Epithelial cell of esophagus (primary cell): ENCODE data around the gene CYP1A2.
"Not testable (repeated sequence)": the region's sequence is repeated elsewhere in the genome, so short reads cannot be mapped to it uniquely, and the experiment has no call there.

Source experiments
- DNase-seq: peaks from one replicate; pipeline ENCODE4 v3.0.0; 2010; ENCODE audit warnings: low read depth
- H3K4me3 ChIP-seq: 2 replicates; pipeline ENCODE4 v1.5.1; 2011; ENCODE audit warnings: mild to moderate bottlenecking, low read length, control low read depth
- CTCF ChIP-seq: IDR thresholded peaks from 2 replicates; pipeline ENCODE4 v1.5.1; 2011; ENCODE audit warnings: low read depth, mild to moderate bottlenecking, low read length, control low read depth, inconsistent platforms; ENCODE audit not compliant: insufficient read depth; ENCODE audit errors: missing control alignments

The CYP1A2 gene

GRCh38 chr15:74785194-74786032 is 36.8 kb downstream of the CYP1A2 start:
- no peak overlapping the region for H3K4me3 ChIP-seq
- TF ChIP-seq CTCF: no peak
- no peak for DNase-seq

- H3K4me3 ChIP-seq, DNase-seq: not testable (repeated sequence)
Measured at GRCh38 chr15:74786081-74786480, 37.4 kb downstream of the CYP1A2 start.

- TF ChIP-seq CTCF: no peak
- no peak overlapping the region for H3K4me3 ChIP-seq
- no peak for DNase-seq
Measured at GRCh38 chr15:74786551-74787165, 38.0 kb downstream of the CYP1A2 start.

- DNase-seq: peak; percentile 71
- no peak overlapping the region for H3K4me3 ChIP-seq
Measured at GRCh38 chr15:74787251-74788041, 38.8 kb downstream of the CYP1A2 start.

GRCh38 chr15:74788042-74788682 is 39.5 kb downstream of the CYP1A2 start:
- DNase-seq: no peak
- H3K4me3 ChIP-seq: no peak overlapping the region
- TF ChIP-seq CTCF: no peak

More at GRCh38 chr15:74787251-74788041, 38.8 kb downstream of the CYP1A2 start:
- TF ChIP-seq CTCF: peak; percentile 71

- no peak overlapping the region for H3K4me3 ChIP-seq
- no peak for TF ChIP-seq CTCF
- DNase-seq: no peak
Measured at GRCh38 chr15:74788683-74789151, 40.1 kb downstream of the CYP1A2 start.

GRCh38 chr15:74789171-74789631 is 40.6 kb downstream of the CYP1A2 start:
- DNase-seq: peak; percentile 51
- H3K4me3 ChIP-seq: no peak overlapping the region
- TF ChIP-seq CTCF: no peak
